GM21576 (cell line): Measurements from ENCODE around the gene VWF.
"Not testable (repeated sequence)": the region's sequence is repeated elsewhere in the genome, so short reads cannot be mapped to it uniquely, and the experiment has no call there.

ENCODE experiments used
- ATAC-seq: cut with Tn5 transposase; IDR thresholded peaks from one replicate; pipeline ENCODE4 v1.9.1; 2021; ENCODE audit warnings: mild to moderate bottlenecking, moderate library complexity; ENCODE audit not compliant: unreplicated experiment

VWF gene

DNA sequence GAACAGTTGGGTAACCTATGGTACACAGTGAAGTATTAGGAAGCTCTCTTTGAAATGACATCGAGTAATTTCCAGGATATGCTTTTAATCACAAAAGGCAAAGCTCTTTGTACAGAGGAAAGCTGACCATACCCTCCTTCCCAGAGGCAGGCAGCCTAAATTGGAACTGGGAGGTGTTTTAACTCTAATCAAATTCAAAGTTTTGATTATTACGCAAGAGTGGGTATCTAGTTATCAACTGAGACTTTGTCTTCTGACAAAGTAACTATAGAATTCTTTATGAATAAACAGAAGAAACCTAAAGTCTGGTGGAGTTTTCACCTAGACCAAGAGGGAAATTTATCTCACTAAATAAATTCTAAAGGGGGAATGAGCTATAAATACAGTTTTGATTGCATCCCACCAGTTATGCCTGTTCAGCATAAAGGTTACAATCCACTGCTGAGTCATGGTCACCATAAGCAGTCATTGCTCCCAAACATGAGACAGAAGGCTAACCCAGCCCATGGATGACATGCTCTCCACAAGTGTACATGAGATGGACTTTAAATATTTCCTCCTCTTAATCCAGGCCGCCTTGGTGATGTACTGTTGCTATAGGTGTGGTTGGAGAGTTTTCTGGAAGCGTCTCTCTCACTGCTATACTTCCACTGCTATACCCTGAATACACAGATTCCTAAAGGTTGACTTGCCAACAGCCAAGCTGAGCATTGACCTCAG, 113.7 kb downstream of the VWF start:
- not testable (repeated sequence) for ATAC-seq

DNA sequence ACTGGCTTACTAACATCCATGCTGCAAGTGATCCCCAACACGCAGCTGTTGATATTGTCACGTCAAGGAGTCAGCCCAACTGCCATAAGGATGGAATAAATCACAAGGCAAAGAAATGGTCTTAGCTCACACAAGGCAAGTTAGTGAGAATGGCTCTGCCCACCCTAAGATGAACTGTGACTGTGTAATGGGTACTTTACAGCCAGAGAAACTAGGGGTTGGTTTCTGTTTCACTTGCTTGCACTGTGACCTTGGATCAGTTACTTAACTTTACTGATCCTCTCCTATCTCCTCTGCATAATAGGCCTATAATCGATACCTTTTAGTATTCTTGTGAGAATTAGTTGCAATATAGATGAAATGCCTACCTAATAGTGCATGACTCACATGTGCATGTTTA, 127.2 kb downstream of the VWF start:
- ATAC-seq: no peak

DNA sequence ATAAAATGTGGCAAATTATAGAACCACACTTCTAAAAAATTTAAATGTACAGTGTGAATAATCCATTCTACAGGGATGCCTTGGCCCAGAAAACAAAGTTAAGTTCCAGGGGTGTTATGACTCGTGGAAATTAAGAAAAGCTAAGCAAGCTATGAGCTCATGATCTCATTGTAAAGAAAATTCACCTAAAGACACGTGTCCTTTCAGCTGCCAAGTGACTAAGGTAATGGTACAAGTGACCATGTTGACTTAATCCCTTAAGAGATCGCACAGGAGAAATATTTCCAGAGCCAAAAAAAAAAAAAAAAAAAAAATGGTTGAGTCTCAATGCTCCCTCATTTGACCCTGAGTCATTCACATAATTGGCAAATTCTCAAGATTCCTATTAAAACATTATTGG, 128.0 kb downstream of the VWF start:
- ATAC-seq: no peak

GRCh38 chr12:5989621-5990020, 134.8 kb downstream of the VWF start:
- no peak for ATAC-seq

GRCh38 chr12:5988659-5989116, 135.8 kb downstream of the VWF start:
- no peak for ATAC-seq

GRCh38 chr12:5988088-5988487, 136.4 kb downstream of the VWF start:
- ATAC-seq: no peak

DNA sequence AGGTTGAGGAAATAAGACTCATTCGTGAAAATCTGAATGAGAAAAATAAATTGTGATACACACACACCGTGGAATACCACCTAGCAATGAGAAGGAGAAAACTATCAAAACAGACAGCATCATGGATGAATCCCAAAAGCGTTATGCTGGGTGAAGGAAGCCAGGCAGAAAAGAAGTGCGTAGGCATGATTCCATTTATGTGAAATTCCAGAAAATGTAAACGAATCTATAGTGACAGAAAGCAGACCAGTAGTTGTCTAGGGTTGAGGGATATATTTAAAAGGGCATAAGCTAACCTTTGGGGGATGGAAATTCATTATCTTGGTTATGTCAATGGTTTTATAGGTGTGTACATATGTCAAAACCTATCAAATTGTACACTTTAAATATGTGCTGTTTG, 136.9 kb downstream of the VWF start:
- no peak for ATAC-seq

GRCh38 chr12:5985471-5985870, 139.0 kb downstream of the VWF start:
- no peak for ATAC-seq

DNA sequence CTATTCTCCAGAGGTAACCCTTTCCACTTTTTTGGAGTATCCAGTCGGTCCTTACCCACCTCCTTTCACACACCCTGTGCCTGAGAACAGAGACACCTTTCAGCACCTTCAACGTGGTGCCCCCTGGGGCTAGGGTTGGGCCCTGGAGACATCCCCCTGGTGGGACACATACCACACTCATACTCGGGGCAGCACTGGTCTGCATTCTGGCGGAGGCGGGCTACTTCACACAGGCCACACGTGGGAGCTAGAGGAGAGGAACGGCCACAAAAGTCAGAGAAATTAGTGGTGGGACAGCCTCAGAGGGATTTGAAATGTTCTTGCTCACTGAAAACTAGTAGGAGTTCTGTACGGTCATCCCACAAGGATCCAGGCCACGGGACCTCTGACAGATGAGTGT, 139.6 kb downstream of the VWF start:
- ATAC-seq: no peak

GRCh38 chr12:5982106-5982505, 142.4 kb downstream of the VWF start:
- ATAC-seq: no peak

GRCh38 chr12:5977556-5977955, 146.9 kb downstream of the VWF start:
- no peak for ATAC-seq

DNA sequence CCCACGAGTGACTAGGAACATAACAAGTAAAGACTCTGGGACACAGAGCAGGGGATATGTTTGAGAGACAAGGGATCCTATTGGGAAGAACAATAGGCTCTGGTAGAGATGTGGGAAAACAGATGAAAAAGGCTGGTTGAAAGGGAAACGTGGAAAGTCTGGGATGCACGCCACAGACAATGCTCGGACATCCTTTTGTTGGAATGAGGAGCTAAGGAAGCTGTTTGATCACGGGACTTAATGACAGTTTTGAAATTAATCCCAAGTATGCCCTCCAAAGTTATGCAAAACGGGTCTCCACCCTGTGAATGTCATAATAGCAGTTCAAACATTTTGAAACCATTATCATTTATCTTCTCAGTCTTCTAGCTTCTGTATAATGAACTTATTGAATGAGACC, 147.8 kb downstream of the VWF start:
- ATAC-seq: no peak

DNA sequence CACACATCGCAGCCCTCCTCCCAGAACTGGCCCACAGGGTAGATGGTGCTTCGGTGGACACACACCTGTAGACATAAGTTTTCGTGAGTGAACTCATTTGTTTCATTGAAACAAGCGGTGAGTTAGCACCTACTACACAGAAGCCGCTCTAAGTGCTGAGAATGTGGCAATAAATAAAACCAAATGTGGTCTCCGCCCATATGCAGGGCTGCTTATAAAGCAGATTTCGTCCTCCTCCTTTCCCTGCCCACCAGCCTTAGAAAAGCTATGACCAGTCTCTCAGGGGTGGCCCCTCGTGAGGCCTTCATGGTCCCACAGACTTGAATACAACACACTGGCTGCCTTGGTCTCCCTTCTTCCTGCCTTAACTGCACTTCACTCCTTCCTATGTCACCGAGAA, 148.3 kb downstream of the VWF start:
- ATAC-seq: no peak

DNA sequence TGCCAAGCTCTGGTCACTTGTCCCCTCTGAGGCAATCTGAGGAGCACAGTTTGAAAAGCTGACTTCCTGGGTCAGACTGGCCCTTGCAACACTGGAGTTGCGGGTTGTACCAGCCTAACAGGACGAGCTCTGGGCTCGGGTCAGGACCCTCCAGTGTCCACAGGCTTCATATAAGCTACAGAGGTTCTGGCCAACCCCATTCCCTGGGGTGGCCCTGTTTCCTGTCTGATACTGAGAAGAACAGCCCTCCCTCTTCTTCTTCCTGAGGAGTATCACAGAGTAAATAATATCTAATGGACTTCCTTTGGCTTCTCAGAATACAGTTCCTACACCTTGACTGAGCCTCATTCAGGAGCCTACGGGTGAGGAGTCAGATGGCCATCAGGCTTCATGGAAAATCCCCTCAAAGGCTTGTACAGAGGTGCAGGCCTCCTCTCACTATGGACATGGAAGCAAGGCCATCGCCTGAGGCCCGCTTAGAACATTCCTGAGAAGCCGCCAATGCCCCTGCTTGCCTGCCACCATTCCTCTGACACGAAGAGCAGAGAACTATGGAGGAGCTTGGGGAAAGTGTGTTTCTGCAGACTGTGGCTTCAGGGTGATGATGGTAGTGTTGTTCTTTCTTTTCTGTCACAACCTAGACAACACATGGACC, 150.9 kb downstream of the VWF start:
- no peak for ATAC-seq

- no peak for ATAC-seq
Measured at GRCh38 chr12:5972387-5972786, 152.1 kb downstream of the VWF start.

GRCh38 chr12:5971194-5971850, 153.1 kb downstream of the VWF start:
- ATAC-seq: no peak

DNA sequence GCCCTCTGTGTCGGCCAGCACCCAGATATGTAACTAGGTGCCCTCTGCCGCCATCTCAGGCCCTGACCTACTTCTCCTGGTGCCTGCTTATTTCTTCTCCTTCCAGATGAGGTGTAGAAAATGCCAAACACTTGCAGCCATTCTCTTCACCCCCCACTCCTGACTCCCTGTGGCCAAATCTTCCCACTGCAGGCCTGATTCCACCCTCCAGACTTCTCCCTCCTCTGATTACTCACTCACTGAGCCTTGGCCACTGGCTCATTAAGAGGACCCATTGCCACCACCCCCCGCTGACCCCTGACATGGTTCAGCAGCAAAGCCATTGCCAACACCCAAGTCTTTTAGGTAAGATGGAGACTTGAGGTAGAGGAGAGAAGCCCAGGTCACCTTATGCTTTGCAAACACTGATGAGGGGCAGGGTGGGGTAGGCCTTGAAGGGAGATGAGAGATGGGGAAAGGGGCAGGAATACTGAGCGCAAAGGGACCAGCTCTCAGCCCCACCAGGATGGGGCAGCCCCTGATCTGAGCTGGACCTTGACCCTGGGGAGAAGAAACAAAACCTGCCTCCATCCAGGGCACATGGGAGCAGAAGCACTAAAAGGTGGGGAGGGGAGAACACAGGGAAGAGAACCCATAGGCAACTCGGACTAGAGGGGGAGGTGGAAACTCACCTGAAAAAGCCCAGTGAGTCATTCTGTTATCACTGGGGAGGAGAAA, 154.3 kb downstream of the VWF start:
- no peak for ATAC-seq

DNA sequence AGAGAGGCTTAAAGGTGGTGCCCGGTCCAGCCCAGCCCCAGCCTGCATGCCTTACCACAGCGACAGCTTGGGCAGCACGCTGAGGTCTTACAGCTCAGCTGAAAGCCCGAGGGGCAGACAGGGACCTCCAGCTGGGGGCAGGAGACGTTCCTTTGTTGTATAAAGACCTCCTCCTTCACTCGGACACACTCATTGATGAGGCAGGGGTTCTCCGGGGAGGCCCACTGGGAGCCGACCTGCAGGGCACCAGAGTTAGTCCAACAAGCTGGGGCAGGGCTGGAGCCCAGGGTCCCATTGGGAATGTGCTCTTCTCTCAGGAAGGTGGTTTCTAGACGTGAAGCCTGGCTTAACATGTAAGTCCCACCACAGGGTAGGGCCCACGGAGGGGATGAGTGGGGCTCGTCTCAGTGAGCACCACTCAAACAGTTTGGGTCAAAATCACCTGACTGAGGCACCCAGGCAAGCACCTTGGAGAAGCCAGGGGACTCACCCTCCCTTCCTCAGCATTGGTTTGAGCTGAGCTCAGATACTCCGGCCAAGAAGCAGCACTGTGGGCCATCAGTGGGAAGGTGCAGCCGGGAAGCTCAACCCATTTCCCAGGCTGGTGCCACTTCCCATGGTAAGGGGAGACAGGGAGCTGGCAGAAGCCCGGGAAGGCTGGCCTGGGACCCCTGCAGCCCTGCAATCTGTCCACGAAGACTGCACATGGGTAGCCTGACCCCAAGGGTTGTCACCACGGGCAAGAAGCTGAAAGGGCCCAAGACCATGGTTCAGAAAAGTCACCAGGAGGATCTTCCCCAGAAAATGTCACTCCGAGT, 155.1 kb downstream of the VWF start:
- ATAC-seq: no peak

DNA sequence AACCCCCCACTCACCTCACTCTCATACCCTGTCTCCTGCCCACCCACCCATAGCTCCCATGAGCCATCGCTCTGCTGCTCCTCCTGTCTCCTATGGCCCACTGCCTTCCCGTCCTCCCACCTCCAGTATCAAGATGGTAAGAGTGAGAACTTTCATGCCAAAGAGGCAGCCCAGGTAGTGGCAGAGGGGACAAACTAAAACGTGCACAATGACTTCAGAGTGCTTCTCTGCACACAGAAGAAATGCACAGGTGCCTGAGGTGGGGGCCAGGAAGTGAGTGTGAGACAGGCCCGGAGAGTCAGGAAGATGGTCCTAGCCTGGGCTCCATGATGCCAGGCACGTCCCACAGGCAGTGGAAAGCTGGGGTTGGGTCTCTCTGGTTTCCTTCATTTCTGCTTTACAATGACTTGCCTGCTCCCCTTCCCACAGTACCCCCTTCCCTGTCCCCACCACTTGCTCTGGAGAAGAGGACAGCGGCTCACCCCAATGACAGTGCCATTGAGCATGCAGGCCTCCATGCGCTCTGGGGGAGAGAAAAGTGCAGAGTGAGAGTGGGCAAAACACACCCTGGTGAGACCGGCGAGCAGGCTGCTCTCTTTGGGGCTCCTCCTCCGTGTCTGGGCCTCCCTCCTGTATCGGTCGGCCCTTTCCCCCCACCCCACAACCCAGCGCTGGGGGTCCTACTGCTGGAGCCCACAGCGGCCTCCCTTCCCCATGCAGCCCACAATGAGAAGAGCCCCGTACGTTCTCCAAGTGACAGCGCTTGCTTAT, 156.6 kb downstream of the VWF start:
- no peak for ATAC-seq
